ENCODE data around the gene SLC28A1. TPM values are rescaled to one million over a fixed set of nuclear protein-coding genes. Genes with fewer than 3 reads are reported as not detected.

The SLC28A1 gene
- total and polyA plus RNA-seq, 2 of the 4 experiments (the other 2 are of a cell fraction), result not detected

- Histone ChIP-seq H3K36me3 (ENCODE audit: control insufficient read depth, insufficient read depth, low read length) (no peaks in the 10 kb centered on the region), H4K20me1 (ENCODE audit: insufficient read depth, low read length) (no peaks in the 10 kb centered on the region), H2AK5ac (ENCODE audit: low read depth, low read length) (no peak overlapping the region), H2AK9ac (replicated peaks; ENCODE audit: low read depth, low read length, poor library complexity) (no peak overlapping the region), H3K9ac (ENCODE audit: low read depth, low read length) (no peak overlapping the region), H3K4me1 (ENCODE audit: control insufficient read depth, insufficient read depth, low read length) (no peaks in the 10 kb centered on the region), H2BK5ac (ENCODE audit: low read depth, low read length, poor library complexity, severe bottlenecking) (no peak overlapping the region), H2BK20ac (ENCODE audit: low read depth, low read length) (no peak overlapping the region), H3K79me1 (ENCODE audit: low read depth in 1 of 2, low read length in 2 of 2) (no peaks in the 10 kb centered on the region), H3K4me3 (ENCODE audit: insufficient read depth, low read depth, low read length) (no peak overlapping the region), H3K14ac (replicated peaks; ENCODE audit: low read depth, low read length) (no peak overlapping the region), H3K23ac (ENCODE audit: low read depth, low read length) (no peak overlapping the region), H3K9me3 (ENCODE audit: control insufficient read depth, insufficient read depth, low read length) (no peaks in the 10 kb centered on the region), H2BK15ac (ENCODE audit: low read depth, low read length) (no peak overlapping the region), H2AFZ (replicated peaks; ENCODE audit: low read length, poor library complexity) (no peak overlapping the region), H4K5ac (ENCODE audit: low read depth, low read length) (no peak overlapping the region), H3K9me1 (ENCODE audit: insufficient read depth, low read length) (no peaks in the 10 kb centered on the region), H2BK120ac (ENCODE audit: low read depth, low read length) (no peak overlapping the region), H3K18ac (ENCODE audit: low read depth, low read length) (no peak overlapping the region), H3K4me2 (ENCODE audit: low read depth, low read length) (no peak overlapping the region), H4K8ac (ENCODE audit: low read depth in 2 of 2, low read length in 2 of 2) (no peak overlapping the region), H3K4ac (ENCODE audit: low read depth, low read length) (no peak overlapping the region), H3K27me3 (ENCODE audit: control insufficient read depth, insufficient read depth, low read length) (0 out of 2 replicates have a peak, but pooled peaks cover 5% of the 10 kb centered on the region), H3K56ac (ENCODE audit: extremely low read depth, insufficient read depth, low read length) (no peak overlapping the region), H3K27ac (ENCODE audit: insufficient read depth, low read length) (no peak overlapping the region), H4K91ac (ENCODE audit: insufficient read depth, low read depth, low read length) (no peak overlapping the region)
- dilution Hi-C loops (cut with HindIII; ENCODE audit: low sequenced_read_pairs, unreplicated experiment), result no loop called here
- TF ChIP-seq SMC3 (IDR thresholded peaks at IDR 0.05; ENCODE audit: low read depth, low read length), result no peak
- TF ChIP-seq RCOR1 (IDR thresholded peaks at IDR 0.05; ENCODE audit: insufficient replicate concordance, low read length), result no peak
- TF ChIP-seq CHD1 (IDR thresholded peaks at IDR 0.05; ENCODE audit: low read depth, low read length), result no peak
- TF ChIP-seq ELK1 (IDR thresholded peaks at IDR 0.05; ENCODE audit: borderline replicate concordance, low read depth, low read length), result no peak
- no peak for TF ChIP-seq POLR2A (IDR thresholded peaks at IDR 0.05; ENCODE audit: low read depth, low read length)
- TF ChIP-seq CEBPB (IDR thresholded peaks at IDR 0.05; ENCODE audit: low read depth, low read length), result no peak
- no peak for TF ChIP-seq CTCF (conservative IDR thresholded peaks at IDR 0.05; ENCODE audit: low read depth, low read length)
- no peak for TF ChIP-seq MAFK (IDR thresholded peaks at IDR 0.05; ENCODE audit: low read depth, low read length)
- TF ChIP-seq USF2 (IDR thresholded peaks at IDR 0.05; ENCODE audit: low read depth, low read length), result no peak
- peak; percentile 32 for DNase-seq
- intact Hi-C loops (cut with micrococcal nuclease), result no loop called here
- in situ Hi-C loops (cut with MboI; ENCODE audit: low sequenced_read_pairs), result loop anchor here (25.0 kb wide), 1 partner anchor 314 kb away; no protein-coding TSS in a partner anchor
- POLR2A ChIA-PET (ENCODE audit: unreplicated experiment), result no interaction called here
- 90% methylated on average over 2 of the region's 16 CpGs; no CpG with 5 or more reads in 1 of the 2 experiments for WGBS, 2 experiments (ENCODE audit: extremely low coverage in 2 of 2, insufficient read length in 1 of 2)
- BruUV-seq (replicated peaks), result no TSS peak
- CTCF ChIA-PET, result interaction anchor here (1.2 kb wide), 1 partner anchor 27 kb away, joined by 3 read pairs; no protein-coding TSS in a partner anchor
- no peak for ATAC-seq (ENCODE audit: low read depth)
Measured at GRCh38 chr15:84973492-84974460, 89.3 kb downstream of the SLC28A1 start.
